ENCODE results near the gene PTCRA.
"Not testable (repeated sequence)": the region's sequence is repeated elsewhere in the genome, so short reads cannot be mapped to it uniquely, and the experiment has no call there.

PTCRA gene

DNA sequence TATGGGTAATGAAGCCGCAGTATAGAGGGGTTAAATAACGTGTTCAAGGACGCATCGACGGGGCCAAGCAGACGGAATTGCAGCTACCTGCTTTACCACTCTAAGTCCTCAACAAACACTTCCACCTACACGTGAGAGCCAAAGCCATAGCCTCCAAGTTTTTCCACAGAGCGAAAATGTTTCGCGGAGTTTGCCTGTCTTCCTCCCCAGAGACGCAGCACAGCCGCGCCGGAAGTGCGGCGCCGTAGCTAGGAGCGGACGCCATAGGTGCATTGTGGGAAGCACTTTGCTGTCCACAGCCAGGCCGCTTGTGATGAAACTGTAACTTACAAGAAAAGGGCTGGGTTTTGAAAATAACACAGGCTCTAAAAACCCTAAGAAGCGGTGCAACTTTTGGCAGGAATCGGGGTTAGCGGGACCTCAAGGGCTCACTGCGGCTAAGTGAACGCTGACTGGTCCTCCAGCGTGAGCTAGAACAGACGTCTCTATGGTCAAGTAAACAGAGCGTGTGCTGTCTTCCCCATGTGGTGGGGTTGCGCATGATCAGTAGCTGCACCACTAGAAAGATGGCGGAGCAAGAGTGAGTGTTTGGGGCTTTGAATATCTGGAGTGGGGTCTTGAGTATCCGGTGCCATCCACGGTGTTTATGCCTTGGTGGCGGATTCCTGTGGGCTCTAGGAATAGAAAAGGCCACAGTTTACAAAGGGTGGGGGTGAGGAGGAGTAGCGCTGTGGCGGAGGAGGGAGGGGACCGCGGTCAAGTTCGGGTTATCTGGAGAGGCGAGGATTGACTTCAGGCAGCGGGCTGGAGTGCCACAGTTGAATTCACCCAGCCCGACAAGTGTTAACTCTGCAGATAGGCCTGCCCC lies 36.2 kb upstream of the PTCRA start, which contains the start of gene RPL7L1:
Gene RPL7L1, plus strand, starts transcription at position 245 of the 868 bp plus-strand sequence. Its CDS starts 295 bp downstream, at position 540.
- peak within 1 kb of the TSS; percentile 81 for H3K4me3 ChIP-seq (replicated peaks; ENCODE audit: low read depth, low read length)
- H3K27me3 ChIP-seq (replicated peaks; ENCODE audit: control insufficient read depth, insufficient read depth, low read length): no peaks in the 10 kb centered on the region
- peak; percentile 89 for DNase-seq (ENCODE audit: extremely low read depth, insufficient read length)
- peaks cover 11% of the 10 kb centered on the region for H3K36me3 ChIP-seq (ENCODE audit: control insufficient read depth, insufficient read depth, low read length)
- TF ChIP-seq, protein P1, sequence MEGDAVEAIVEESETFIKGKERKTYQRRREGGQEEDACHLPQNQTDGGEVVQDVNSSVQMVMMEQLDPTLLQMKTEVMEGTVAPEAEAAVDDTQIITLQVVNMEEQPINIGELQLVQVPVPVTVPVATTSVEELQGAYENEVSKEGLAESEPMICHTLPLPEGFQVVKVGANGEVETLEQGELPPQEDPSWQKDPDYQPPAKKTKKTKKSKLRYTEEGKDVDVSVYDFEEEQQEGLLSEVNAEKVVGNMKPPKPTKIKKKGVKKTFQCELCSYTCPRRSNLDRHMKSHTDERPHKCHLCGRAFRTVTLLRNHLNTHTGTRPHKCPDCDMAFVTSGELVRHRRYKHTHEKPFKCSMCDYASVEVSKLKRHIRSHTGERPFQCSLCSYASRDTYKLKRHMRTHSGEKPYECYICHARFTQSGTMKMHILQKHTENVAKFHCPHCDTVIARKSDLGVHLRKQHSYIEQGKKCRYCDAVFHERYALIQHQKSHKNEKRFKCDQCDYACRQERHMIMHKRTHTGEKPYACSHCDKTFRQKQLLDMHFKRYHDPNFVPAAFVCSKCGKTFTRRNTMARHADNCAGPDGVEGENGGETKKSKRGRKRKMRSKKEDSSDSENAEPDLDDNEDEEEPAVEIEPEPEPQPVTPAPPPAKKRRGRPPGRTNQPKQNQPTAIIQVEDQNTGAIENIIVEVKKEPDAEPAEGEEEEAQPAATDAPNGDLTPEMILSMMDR (IDR thresholded peaks at IDR 0.05; ENCODE audit: insufficient read depth, low read length, poor library complexity, severe bottlenecking): no peak

DNA sequence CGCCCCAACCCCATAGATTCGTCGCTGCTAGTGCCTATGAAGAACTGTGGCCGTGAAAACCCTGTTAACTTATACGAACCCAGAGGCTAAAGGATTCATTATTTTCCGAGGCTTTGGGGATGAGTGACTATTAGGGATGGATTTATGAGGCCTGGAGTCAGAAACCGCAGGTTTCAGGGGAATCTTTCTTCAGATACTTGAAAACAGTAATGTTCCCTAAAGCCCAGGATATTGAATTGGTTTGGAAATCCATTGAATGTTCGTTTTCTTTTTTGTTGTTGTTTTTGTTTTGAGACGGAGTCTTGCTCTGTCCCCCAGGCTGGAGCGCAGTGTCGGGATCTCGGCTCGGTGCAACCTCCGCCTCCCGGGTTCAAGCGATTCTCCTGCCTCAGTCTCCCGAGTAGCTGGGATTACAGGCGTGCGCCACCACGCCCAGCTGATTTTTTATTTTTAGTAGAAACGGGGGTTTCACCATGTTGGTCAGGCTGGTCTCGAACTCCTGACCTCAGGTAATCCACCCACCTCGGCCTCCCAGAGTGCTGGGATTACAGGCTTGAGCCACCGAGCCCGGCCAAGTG lies 35.5 kb upstream of the PTCRA start:
- not testable (repeated sequence) for H3K27me3 ChIP-seq (replicated peaks; ENCODE audit: control insufficient read depth, insufficient read depth, low read length); DNase-seq (ENCODE audit: extremely low read depth, insufficient read length)
- Histone ChIP-seq H3K4me3 (replicated peaks; ENCODE audit: low read depth, low read length) (peak overlapping the region; percentile 81), H3K36me3 (ENCODE audit: control insufficient read depth, insufficient read depth, low read length) (peaks cover 16% of the 10 kb centered on the region)

DNA sequence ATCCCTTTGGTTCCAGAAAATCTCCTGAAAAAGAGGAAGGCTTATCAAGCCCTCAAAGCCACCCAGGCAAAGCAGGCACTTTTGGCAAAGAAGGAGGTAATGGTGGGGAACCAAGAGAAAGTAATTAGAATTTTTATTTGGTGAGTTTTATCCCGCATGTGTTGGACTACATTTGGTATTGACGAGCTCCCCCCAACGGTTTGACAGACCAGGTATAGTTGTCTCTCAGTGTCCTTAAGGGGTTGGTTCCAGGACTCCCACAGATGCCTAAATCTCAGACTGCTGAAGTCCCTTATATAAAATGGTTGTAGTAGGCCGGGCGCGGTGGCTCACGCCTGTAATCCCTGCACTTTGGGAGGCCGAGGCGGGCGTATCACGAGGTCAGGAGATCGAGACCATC lies 35.0 kb upstream of the PTCRA start:
- not testable (repeated sequence) for DNase-seq (ENCODE audit: extremely low read depth, insufficient read length)
- TF ChIP-seq, protein P1 (IDR thresholded peaks at IDR 0.05; ENCODE audit: insufficient read depth, low read length, poor library complexity, severe bottlenecking): peak; percentile 30

DNA sequence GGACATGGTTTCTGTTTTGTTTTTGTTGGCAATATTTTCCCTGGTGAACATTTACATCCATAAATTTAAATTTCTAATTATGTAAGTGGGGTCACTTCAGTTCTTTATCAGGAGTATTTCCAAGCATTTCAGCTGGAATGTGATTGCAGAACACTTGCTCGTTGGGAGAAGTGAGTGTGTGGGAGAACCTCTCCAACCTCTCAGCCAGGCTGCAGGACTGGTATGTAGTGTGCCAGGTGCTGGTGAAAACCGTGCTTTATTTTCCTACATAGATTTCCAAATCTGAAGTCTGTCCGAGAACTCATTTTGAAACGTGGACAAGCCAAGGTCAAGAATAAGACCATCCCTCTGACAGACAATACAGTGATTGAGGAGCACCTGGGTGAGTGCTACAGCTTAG lies 30.2 kb upstream of the PTCRA start:
- peaks cover 21% of the 10 kb centered on the region for H3K36me3 ChIP-seq (ENCODE audit: control insufficient read depth, insufficient read depth, low read length)
- TF ChIP-seq, protein P1 (IDR thresholded peaks at IDR 0.05; ENCODE audit: insufficient read depth, low read length, poor library complexity, severe bottlenecking): no peak

More for the DNA sequence above, 35.0 kb upstream of the PTCRA start:
- Histone ChIP-seq H3K36me3 (ENCODE audit: control insufficient read depth, insufficient read depth, low read length) (peaks cover 19% of the 10 kb centered on the region), H3K4me3 (replicated peaks; ENCODE audit: low read depth, low read length) (peak overlapping the region; percentile 81)
- H3K27me3 ChIP-seq (replicated peaks; ENCODE audit: control insufficient read depth, insufficient read depth, low read length): not testable (repeated sequence)

DNA sequence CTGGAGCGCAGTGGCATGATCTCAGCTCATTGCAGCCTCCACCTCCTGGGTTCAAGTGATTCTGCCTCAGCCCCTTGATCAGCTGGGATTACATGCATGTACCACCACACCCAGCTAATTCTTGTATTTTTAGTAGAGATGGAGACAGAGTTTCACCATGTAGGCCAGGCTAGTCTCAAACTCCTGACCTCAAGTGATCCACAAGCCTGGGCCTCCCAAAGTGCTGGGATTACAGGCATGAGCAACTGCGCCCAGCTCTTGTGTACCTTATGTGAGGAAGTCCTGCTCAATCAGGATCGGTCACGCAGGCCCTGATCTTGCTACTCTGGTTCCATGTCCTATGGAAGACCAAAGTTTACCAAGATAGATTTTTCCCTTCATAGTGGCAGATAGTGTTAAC lies 27.7 kb upstream of the PTCRA start:
- DNase-seq (ENCODE audit: extremely low read depth, insufficient read length); H3K4me3 ChIP-seq (replicated peaks; ENCODE audit: low read depth, low read length); H3K27me3 ChIP-seq (replicated peaks; ENCODE audit: control insufficient read depth, insufficient read depth, low read length): not testable (repeated sequence)
- peaks cover 21% of the 10 kb centered on the region for H3K36me3 ChIP-seq (ENCODE audit: control insufficient read depth, insufficient read depth, low read length)

More for the DNA sequence above, 30.2 kb upstream of the PTCRA start:
- Histone ChIP-seq H3K4me3 (replicated peaks; ENCODE audit: low read depth, low read length) (no peak overlapping the region), H3K27me3 (replicated peaks; ENCODE audit: control insufficient read depth, insufficient read depth, low read length) (no peaks in the 10 kb centered on the region)
- DNase-seq (ENCODE audit: extremely low read depth, insufficient read length): no peak

DNA sequence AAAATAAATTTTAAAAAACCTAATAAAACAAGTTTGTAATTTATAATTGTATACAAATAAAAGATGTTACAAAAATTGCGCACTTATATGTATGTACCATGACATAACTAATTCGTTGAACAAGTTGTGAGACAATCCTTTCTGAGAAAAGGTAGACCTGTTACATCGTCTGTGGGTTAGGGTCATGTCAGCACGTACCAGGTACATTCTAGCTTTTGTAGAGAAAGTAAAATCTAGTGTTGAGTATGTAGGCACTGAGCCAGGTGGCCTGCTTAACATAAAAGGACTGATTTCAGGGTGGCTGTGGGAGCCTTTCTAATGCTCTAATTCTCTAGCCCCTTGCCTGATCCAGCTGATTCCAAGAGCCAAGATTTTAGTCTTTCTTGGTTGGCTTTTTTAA lies 26.0 kb upstream of the PTCRA start:
- H3K27me3 ChIP-seq (replicated peaks; ENCODE audit: control insufficient read depth, insufficient read depth, low read length): no peaks in the 10 kb centered on the region
- TF ChIP-seq, protein P1 (IDR thresholded peaks at IDR 0.05; ENCODE audit: insufficient read depth, low read length, poor library complexity, severe bottlenecking): no peak
- H3K4me3 ChIP-seq (replicated peaks; ENCODE audit: low read depth, low read length): peak overlapping the region; percentile 95
- no peak for DNase-seq (ENCODE audit: extremely low read depth, insufficient read length)
- H3K36me3 ChIP-seq (ENCODE audit: control insufficient read depth, insufficient read depth, low read length): peaks cover 8% of the 10 kb centered on the region

Measured in GM06990 (cell line).